Heart left ventricle (tissue), 16 donors: ENCODE measurements around the gene TMEM178B. TPM values are rescaled to one million over a fixed set of nuclear protein-coding genes. Genes with fewer than 3 reads are reported as not detected.

ENCODE experiments used
- ATAC-seq, 4 donors: fragments of 200-7000 bp; cut with Tn5 transposase; one replicate each; pipeline ENCODE4 v1.9.1; 2020 to 2022; ENCODE audit warnings: moderate library complexity in 4 of 4, mild to moderate bottlenecking in 3 of 4, moderate number of reproducible peaks in 1 of 4
- DNase-seq, 5 donors: peaks; one replicate each; pipeline ENCODE4 v3.0.0-alpha.2; 2020
- H3K27ac ChIP-seq, 12 donors: fragments of 200-600 bp; sonication (generic) in 4 of 12; one replicate each; pipeline versions ENCODE4 v1.5.0 to v1.8.0; 2016 to 2022; ENCODE audit warnings: mild to moderate bottlenecking in 2 of 12
- H3K27me3 ChIP-seq, 9 donors: fragments of 200-600 bp; sonication (generic) in 2 of 9; one replicate each; pipeline versions ENCODE4 v1.5.1 to v1.8.0; 2016 to 2022; ENCODE audit warnings: mild to moderate bottlenecking in 3 of 9
- H3K36me3 ChIP-seq, 9 donors: fragments of 200-600 bp; sonication (generic) in 2 of 9; one replicate each; pipeline versions ENCODE4 v1.5.0 to v1.8.0; 2018 to 2022; ENCODE audit warnings: mild to moderate bottlenecking in 2 of 9
- H3K4me1 ChIP-seq, 12 donors: fragments of 200-600 bp; sonication (generic) in 4 of 12; one replicate each; pipeline versions ENCODE4 v1.5.0 to v1.8.0; 2016 to 2022; ENCODE audit warnings: mild to moderate bottlenecking in 3 of 12
- H3K4me3 ChIP-seq, 12 donors: fragments of 200-600 bp; sonication (generic) in 4 of 12; one replicate each; pipeline versions ENCODE4 v1.5.0 to v1.8.0; 2017 to 2022; ENCODE audit warnings: mild to moderate bottlenecking in 9 of 12, moderate library complexity in 4 of 12
- H3K9me3 ChIP-seq, 12 donors: fragments of 200-600 bp; sonication (generic) in 4 of 12; one replicate each; pipeline versions ENCODE4 v1.5.0 to v1.8.0; 2016 to 2022; ENCODE audit warnings: mild to moderate bottlenecking in 1 of 12
- CTCF ChIP-seq, 12 donors: fragments of 200-600 bp; sonication (generic) in 4 of 12; IDR thresholded peaks; one replicate each; pipeline versions ENCODE4 v1.5.0 to v1.8.0; 2018 to 2022; ENCODE audit warnings: antibody characterized with exemption in 12 of 12, mild to moderate bottlenecking in 5 of 12
- POLR2A ChIP-seq, 2 donors: fragments of 450-650 bp; IDR thresholded peaks; one replicate each; pipeline ENCODE4 v1.6.1; 2017; ENCODE audit warnings: antibody characterized with exemption in 2 of 2, mild to moderate bottlenecking in 2 of 2, moderate library complexity in 2 of 2
- WGBS, 4 donors: extraction: QIAGEN DNeasy Blood & Tissue Kit in 2 of 4; methylation state at CpG; one replicate each; pipeline versions ENCODE4 v1.1.5 to v1.1.7; 2013 to 2018; 5-methylcytosine and 5-hydroxymethylcytosine counted together
- intact Hi-C, 10 donors: fragments of 100-400 bp; cut with DNase I; formaldehyde crosslinking; loops; one replicate each; pipeline versions ENCODE4 v1.11.1 to v1.14.2; 2022
- polyA plus RNA-seq, 2 donors: library from polyadenylated mRNA; stranded (reverse); fragments of 200-250 nt; gene quantifications; one replicate each; pipeline ENCODE4 v1.2.3, GENCODE V29; 2013
- total RNA-seq, 9 donors: library from RNA; depleted of rRNA in 2 of 9; stranded (reverse); fragments of >200 nt in 2 of 9; fragmentation: NEBNext Ultra II Directional in 3 of 9; extraction: Animal tissue kit (Norgen Biotek cat#: 25700) in 3 of 9; gene quantifications; one replicate each; pipeline versions ENCODE4 v1.1.0 to v1.2.4, GENCODE V29; 2016 to 2023
- donor health status: ischemic (EF 13 %, LVEDD 7.1; RV severe dilation, severe dysfunction).
- donor health status: healthy with polysubstance abuse.
- donor health status: DM: no; HTN: yes; CAD: no.
- donor health status: DM: no; HTN: no; CAD: no.
- donor health status: ischemic (EF 25% LVEDD 6.9; RV normal size, moderate dysfunction).
- donor health status: ischemic (EF 25% LVEDD 5.7; RV mildly dilated, moderate dysfunction).
- donor health status: healthy.
- donor health status: DM: yes; HTN: yes; CAD: no.
- donor health status: ischemic (EF 35%, LVEDD 5.7; RV mildly dilated, moderate dysfunction).
- donor health status: nonischemic (EF 11% LVEDD 7.7; RV severe dilation, severe dysfunction).
- donor health status: DM: yes; HTN: yes; CAD: no.
- donor health status: PGD.
- donor health status: ischemic (EF 29% LVEDD 5.4; RV normal size, mild dysfunction).
- donor health status: nonischemic (EF 23%, LVEDD 6.1; RV moderate dilation, normal function).

TMEM178B gene
- total and polyA plus RNA-seq, 11 donors: 1.2 to 58.5 (median 19.0) TPM

GRCh38 chr7:141312395-141312794, 238.5 kb downstream of the TMEM178B start:
- no peak overlapping the region for H3K4me3 ChIP-seq
- intact Hi-C loops: no loop called here
- TF ChIP-seq POLR2A (IDR thresholded peaks at IDR 0.05): no peak
- no peak for TF ChIP-seq CTCF (IDR thresholded peaks at IDR 0.05)
- H3K4me1 ChIP-seq: peaks cover 0 to 53% (median 4%) of the 10 kb centered on the region in 12 donors
- H3K27ac ChIP-seq: peak overlapping the region; percentile 2 to 74 (median 50)
- 43 to 52% (median 45%) methylated on average over 2 of the region's 2 CpGs for WGBS, 4 donors
- no peaks in the 10 kb centered on the region for H3K27me3 ChIP-seq
- no peak for DNase-seq
- H3K36me3 ChIP-seq: no peaks in the 10 kb centered on the region
- H3K9me3 ChIP-seq: peaks cover 0 to 8% (median 0%) of the 10 kb centered on the region in 12 donors
- peak; percentile 34 to 76 (median 56) for ATAC-seq

DNA sequence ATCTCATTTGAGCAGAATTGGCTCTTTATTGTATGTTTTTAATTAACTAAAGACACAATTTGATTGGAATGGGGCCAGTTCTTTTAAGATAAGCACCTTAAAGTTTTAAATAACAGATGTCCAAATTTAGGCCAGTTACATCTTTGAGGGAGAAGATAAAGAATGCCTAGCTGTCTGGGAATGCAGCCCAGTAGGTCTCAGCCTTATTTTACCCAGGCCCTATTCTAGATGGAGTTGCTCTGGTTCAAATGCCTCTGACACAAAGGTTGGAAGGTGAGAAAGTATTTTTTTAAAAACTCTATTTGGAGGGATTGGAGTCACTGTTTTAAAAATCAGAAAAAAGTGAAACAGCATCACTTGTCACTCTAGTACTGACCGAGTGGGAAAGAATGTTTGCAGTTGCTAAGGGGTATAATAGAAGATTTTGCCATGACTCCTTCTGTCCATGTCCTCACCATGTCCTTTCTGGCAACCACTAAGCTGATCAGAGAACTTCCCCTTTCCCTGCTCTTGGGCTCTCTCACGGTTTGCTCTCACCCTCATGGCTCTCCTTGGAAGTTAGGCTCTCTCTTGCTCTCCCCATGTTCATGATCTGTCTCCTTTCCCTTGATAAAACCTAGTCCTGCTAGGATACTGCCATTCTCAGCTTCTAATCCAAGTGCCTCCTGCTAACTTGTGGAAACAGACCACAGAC, 239.1 kb downstream of the TMEM178B start:
- 23 to 48% (median 38%) methylated on average over 2 of the region's 2 CpGs for WGBS, 4 donors
- intact Hi-C loops: no loop called here
- TF ChIP-seq CTCF (IDR thresholded peaks at IDR 0.05) (no peak), POLR2A (IDR thresholded peaks at IDR 0.05) (no peak)
- H3K36me3 ChIP-seq: no peaks in the 10 kb centered on the region
- DNase-seq (no peak), ATAC-seq (peak; percentile 3 to 56 (median 47))
- peak overlapping the region; percentile 24 to 74 (median 54) for H3K27ac ChIP-seq
- peaks cover 0 to 53% (median 4%) of the 10 kb centered on the region in 12 donors for H3K4me1 ChIP-seq
- peaks cover 0 to 8% (median 0%) of the 10 kb centered on the region in 12 donors for H3K9me3 ChIP-seq
- H3K27me3 ChIP-seq: no peaks in the 10 kb centered on the region
- no peak overlapping the region for H3K4me3 ChIP-seq

DNA sequence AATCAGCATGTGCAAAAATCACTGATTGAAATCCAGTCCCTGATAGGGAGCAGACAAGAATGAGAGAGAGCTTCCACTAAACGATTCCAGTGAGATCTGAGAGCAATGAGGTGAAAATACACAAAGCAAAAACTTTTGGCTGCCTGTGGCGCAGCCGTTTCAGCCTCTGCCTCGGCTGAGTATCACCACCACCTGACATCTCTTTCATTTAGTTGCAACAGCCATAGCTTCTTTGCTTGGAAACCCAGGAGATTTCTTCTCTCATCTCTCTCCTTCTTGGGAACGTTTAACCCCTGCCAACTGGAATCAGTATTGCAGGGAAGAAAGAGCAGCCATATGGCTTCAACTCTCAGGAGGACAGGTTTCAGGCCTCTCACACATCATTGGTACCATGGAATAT, 240.0 kb downstream of the TMEM178B start:
- no peaks in the 10 kb centered on the region for H3K36me3 ChIP-seq
- no peak overlapping the region for H3K4me3 ChIP-seq
- DNase-seq (no peak), ATAC-seq (no peak)
- no peaks in the 10 kb centered on the region for H3K27me3 ChIP-seq
- peaks cover 0 to 8% (median 0%) of the 10 kb centered on the region in 12 donors for H3K9me3 ChIP-seq
- H3K4me1 ChIP-seq: peaks cover 0 to 53% (median 4%) of the 10 kb centered on the region in 12 donors
- 53 to 71% (median 62%) methylated on average over 5 of the region's 5 CpGs for WGBS, 4 donors
- TF ChIP-seq POLR2A (IDR thresholded peaks at IDR 0.05) (no peak), CTCF (IDR thresholded peaks at IDR 0.05) (no peak)
- H3K27ac ChIP-seq: peak overlapping the region in 5 of 12 donors; percentile 38 to 74 (median 57)
- intact Hi-C loops: no loop called here

DNA sequence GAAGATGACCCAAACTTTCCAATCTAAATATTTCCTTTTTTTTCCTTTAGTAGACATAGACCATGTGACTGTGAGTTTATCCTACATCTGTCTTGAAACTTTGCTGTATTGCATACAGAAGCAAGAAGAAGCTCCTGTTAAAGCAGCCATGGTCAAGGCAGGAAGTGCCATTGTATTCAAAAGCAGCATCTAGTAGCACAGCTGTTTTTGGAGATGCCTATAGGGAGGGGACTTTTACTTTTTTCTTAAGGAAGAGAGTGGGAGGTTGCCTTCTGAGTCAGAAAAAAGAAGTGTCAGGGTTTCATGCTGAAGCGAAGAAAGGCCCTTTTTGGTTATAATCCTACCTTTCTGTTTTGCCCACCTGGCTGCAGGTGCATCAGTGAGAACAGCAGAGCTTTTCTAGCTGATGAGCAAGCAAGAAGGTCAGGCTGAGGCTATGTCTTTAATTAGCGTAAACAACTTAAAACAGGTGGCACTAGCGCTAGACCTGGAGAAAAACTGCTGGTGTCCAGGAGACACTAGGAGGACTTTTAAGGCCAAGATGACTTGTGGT, 243.2 kb downstream of the TMEM178B start:
- no peak for DNase-seq
- H3K9me3 ChIP-seq: no peaks in the 10 kb centered on the region
- no peaks in the 10 kb centered on the region for H3K27me3 ChIP-seq
- H3K4me1 ChIP-seq: peaks cover 0 to 52% (median 6%) of the 10 kb centered on the region in 12 donors
- intact Hi-C loops: no loop called here
- no peak overlapping the region for H3K27ac ChIP-seq
- H3K36me3 ChIP-seq: no peaks in the 10 kb centered on the region
- TF ChIP-seq POLR2A (IDR thresholded peaks at IDR 0.05): no peak
- no peak for ATAC-seq
- H3K4me3 ChIP-seq: no peak overlapping the region
- 81 to 90% (median 87%) methylated on average over 3 of the region's 3 CpGs for WGBS, 4 donors
